ENCODE results near the gene GNS. TPM values are rescaled to one million over a fixed set of nuclear protein-coding genes. Genes with fewer than 3 reads are reported as not detected.

Gene GNS
- total RNA-seq, 2 donors from 2014 or later: 102 to 110 TPM

DNA sequence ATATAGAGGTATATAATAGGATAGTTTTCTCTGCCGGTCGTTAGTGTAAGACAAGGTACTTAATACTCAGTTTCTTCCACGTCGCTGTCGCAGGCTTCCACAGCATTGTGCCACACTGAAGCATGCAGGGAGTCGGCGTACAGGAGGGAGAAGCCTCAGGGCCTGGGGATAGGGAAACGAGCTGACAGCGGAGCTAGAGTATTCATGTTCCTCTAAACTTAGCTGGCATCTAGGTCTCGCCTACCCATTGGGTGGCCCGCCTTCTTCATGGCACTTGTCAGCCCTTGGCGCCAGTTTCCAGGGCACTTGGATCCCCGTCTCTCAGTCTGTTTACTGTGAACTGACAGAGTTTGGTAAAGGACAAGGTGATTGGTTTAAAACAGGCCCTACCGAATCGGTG lies 73.6 kb downstream of the GNS start:
- DNase-seq (no peak), ATAC-seq (no peak)
- intact Hi-C loops (cut with DNase I): no loop called here

DNA sequence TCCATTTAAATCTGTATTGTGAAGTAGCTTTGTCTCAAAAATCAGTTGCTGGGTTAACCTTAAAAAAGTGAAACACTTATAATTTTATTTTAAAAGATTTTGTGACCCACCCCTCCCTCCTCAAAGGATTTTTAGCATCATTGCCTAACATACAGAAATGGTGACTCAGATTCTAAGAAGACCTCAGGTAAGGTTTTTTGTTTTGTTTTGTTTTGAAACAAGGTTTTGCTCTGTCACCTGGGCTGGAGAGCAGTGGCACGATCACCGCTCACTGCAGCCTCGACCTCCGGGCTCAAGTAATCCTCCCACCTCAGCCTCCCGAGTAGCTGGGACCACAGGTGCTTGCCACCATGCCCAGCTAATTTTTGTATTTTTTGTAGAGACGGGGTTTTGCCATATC lies 74.2 kb downstream of the GNS start:
- ATAC-seq (no peak), DNase-seq (no peak)
- intact Hi-C loops (cut with DNase I): no loop called here

DNA sequence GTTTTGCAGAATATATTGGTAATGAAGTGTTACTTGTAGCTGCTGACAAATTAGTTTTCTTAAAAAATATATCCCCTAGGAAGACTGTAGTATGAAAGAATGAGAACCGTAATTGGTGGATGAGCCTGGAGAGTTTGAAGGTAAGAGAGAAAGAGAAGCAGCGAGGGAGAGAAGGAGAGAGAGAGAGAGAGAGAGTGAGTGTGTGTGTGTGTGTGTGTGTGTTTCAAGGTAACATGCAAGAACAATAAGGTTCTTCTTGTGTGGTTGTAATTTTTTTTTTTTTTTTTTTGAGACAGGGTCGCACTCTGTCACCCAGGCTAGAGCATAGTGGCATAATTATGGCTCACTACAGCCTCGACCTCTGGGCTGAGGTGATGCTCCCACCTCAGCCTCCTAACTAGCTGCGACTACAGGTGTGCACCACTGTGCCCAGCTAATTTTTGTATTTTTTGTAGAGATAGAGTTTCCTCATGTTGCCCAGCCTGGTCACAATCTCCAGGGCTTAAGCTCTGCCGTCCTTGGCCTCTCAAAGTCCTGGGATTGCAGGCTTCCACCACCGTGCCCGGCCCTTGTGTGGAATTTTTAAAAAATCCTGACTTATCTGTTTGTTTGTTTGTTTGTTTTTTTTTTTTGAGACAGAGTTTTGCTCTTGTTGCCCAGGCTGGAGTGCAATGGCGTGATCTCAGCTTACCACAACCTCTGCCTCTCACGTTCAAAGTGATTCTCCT lies 75.2 kb downstream of the GNS start:
- intact Hi-C loops (cut with DNase I): no loop called here
- no peak for ATAC-seq
- no peak for DNase-seq

DNA sequence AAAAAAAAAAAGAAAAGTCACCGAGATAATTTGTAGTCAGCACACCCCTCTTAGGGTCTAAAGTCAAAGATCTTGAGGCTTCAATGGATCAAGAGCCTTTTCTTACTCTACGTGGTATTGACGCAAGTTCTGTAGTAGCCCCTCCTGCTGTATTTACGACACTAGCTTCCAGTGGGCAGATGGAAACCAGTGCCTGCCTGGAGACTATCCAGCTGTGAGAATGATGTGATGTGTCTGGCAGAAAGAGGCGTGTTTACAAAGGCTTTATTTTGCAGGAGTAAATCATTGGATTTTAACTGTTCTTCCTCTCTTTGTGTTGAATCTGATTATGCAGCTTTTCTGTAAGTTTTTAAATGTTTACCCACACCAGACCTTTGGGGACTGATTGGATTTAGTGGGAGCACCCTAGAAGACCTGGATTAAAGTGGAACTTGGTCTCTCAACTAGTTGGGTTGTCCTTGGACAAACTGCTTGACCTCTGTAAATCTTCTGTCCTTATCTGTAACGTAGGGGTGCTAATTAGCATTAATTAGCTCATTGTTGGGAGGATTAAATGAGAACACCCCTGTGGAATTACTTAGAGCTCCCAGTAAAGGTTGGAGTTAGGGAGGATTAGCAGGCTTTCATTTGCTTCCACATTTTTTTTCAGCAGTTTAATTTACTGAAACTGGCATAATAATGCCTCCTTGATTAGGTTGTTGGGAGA lies 76.5 kb downstream of the GNS start:
- peak; percentile 78 to 81 for ATAC-seq
- intact Hi-C loops (cut with DNase I): no loop called here
- peak; percentile 67 for DNase-seq

DNA sequence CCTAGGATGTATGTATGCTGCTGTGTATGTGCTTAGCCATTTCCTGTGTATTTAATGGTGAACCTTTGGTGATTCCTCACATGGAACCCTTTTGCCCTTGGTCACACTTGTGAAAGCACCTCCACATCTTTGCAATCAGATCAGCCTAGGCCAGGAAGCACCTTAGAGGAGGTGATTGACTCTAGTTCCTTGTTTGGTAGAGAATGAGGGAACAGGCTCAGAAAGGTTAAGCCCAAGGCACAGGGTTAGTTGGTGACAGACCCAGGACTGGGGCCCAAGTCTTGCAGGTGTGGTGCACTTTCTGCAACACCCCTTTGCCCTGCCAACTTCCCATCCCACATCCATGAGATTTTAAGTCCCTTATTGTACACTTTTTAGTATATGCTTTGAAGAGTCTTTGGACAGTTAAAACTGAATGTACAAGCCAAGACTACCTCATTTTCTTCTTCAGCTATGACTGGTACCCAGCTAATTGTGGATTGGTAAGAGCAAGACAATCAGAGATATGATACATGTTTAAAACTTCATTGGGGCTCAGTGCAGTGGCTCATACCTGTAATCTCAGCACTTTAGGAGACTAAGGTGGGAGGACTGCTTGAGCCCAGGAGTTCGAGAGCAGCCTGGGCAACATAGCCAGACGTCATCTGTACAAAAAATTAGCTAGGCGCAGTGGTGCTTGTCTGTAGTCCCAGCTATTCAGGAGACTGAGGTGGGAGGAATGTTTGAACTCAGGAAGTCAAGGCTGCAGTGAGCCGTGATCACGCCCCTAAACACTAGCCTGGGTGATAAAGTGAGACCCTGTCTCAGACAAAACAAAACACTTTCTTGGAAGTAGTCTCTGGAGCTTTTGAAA lies 77.8 kb downstream of the GNS start:
- intact Hi-C loops (cut with DNase I): no loop called here
- no peak for DNase-seq
- no peak for ATAC-seq

DNA sequence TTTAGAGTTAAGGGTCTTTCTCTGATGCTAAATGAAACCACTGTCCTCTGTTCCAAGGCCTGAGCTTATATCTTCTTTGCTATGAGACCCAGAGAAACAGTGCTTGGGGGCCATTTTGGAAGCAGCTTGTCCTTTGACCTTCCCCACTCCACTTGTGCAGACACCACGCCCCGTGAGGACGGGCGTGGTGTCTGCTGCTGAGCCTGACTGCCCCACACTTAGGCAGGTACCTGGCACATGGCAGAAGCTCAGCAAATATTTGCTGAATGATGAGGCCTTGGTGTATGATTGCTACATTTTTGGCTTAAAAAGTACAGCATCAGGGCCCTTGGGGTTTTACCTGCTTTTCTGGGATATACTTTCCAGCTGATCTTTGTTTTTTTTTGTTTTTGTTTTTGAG lies 79.0 kb downstream of the GNS start:
- DNase-seq (no peak), ATAC-seq (peak in 1 of 2 donors; percentile 56)
- intact Hi-C loops (cut with DNase I): no loop called here

DNA sequence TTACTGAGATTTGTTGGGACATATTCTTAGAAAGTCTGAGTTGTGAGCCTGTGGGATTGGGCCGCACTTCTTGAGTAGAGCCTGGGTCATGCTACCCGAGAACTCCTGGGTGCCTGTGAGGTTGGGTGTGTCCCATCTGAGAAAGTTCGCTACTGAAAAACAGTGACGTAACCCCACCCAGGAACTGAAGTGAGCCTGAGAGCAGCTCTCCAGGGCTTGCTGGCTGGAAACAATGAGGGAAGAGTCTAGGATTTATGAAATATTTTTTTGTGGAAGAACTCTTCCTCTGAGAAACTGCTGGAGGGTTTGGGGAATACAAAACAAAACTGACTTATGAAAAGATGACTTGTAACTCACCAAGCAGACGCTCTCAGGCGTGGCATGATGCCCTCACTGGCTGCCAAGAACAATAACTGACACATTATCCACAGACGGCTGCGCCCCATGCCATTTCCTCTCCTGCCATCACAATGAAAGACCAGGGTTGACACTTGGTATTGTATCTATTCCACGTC lies 79.7 kb downstream of the GNS start:
- intact Hi-C loops (cut with DNase I): loop anchor here in 1 of 2 donors (5.0 kb wide), 2 partner anchors 52 to 67 kb away; partner anchors contain the start of gene RASSF3
- ATAC-seq (peak; percentile 59 to 64), DNase-seq (peak; percentile 84)

DNA sequence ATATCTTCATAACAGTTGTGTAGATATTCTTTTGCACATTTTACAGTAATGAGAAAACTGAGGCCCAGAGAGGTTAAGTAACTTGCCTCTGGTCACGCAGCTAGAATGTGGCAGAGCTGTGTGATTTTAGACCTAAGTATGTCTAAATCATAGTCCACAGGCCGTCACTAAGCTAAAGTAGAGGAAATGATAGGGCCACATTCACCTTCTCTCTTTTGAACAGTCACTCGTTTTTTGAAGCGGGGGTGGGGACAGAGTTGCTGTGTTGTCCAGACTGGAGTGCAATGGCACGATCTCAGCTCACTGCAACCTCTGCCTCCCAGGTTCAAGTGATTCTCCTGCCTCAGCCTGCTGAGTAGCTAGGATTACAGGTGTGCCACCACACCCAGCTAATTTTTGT lies 80.4 kb downstream of the GNS start:
- ATAC-seq (no peak), DNase-seq (no peak)
- intact Hi-C loops (cut with DNase I): loop anchor here in 1 of 2 donors (5.0 kb wide), 2 partner anchors 52 to 67 kb away; partner anchors contain the start of gene RASSF3

DNA sequence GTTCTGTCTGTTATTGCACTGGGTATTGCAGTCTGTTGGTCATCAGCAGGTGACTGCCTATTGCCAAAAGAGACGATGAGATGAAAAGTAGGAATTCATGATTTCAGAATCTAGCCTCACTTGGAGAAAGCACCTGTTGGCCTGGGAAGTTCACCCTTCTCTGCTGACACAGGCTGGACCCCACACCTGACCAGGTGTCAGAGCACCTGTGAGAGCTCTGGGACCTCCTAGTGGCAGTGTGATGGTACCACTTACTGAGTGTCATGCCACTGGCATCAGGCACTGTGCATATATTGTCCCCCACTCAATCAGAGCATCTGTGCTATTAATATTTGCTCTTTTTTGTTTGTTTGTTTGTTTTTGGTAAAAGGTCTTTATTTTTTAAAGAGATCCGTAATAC lies 81.0 kb downstream of the GNS start:
- intact Hi-C loops (cut with DNase I): loop anchor here in 1 of 2 donors (5.0 kb wide), 2 partner anchors 51 to 66 kb away; partner anchors contain the start of gene RASSF3
- ATAC-seq (no peak), DNase-seq (no peak)

DNA sequence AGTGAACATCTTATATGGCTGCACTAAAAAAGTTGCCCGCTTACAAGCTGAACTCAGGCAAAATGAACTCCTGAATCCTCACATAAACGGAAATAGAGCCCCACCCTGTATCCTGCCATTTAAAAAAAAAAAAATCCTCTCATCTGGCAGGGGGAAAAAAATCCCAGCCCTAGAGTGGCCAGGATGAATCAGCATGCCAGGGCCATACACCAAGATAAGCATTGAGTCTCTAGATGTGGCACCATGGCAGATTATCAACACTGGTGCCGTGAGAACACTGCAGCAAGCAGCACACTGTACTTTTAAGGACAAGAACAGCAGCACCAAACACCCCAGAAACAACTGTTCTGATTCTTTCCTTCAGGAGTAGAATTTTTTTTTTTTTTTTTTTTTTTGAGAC lies 83.4 kb downstream of the GNS start:
- DNase-seq (peak; percentile 70), ATAC-seq (peak; percentile 61 to 63)
- intact Hi-C loops (cut with DNase I): loop anchor here in 1 of 2 donors (5.0 kb wide), 2 partner anchors 48 to 63 kb away; partner anchors contain the start of gene RASSF3

DNA sequence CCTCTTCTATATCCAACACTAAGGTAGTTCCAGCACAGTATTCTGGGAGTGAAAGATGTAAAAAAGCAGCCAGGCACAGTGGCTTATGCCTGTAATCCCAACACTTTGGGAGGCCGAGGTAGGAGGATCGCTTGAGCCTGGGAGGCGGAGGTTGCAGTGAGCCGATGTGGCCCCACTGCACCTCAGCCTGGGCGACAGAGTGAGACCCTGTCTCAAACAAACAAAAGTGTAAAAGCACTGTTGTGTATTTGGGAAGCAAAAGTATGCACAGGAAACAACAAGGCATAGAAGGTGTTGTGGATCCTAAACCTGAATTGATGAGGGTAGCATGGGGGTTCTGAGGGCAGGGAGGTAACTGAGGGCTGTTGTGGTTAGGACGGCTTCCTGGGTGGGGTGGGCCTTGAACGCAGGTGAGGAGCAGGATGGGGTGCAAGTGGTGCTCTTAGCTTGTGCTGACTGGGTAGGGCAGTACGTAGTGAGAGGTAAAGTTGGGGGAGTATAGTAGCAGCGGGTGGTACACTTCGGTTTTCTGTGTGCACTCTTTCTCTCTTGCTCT lies 84.8 kb downstream of the GNS start:
- DNase-seq (no peak), ATAC-seq (no peak)
- intact Hi-C loops (cut with DNase I): no loop called here

DNA sequence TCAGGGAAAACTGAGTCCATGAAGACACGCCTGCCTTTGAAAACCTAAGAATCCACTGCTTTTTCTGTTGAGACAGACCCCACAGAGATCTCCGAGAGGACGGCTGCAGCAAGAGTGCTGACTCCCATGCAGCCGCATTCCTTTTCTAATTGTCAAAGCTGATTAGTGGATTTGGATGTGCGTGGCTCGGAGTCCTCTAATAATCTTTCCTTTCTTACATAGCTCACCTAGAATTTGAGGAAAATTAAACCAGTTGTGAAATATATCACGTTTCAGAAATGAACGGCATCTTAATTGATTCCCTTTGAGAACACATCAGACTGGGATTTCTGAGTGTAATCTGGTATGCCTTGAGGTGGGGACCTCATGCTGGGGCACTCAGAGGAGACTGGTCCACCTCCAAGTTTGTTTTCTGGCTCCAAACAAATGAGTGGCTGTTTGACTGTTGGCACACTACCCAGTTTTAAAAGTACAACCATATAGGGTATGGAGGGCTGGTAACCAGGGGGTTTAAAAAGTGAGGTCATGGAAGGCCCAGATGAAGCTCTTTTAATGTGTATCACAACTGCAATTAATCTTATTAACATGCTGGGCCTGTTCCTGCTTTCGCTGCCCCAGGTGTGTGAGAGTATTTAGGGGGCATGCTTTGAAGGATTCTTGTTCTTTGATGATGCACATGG lies 85.6 kb downstream of the GNS start:
- peak; percentile 9 to 20 for ATAC-seq
- DNase-seq: no peak
- intact Hi-C loops (cut with DNase I): no loop called here

DNA sequence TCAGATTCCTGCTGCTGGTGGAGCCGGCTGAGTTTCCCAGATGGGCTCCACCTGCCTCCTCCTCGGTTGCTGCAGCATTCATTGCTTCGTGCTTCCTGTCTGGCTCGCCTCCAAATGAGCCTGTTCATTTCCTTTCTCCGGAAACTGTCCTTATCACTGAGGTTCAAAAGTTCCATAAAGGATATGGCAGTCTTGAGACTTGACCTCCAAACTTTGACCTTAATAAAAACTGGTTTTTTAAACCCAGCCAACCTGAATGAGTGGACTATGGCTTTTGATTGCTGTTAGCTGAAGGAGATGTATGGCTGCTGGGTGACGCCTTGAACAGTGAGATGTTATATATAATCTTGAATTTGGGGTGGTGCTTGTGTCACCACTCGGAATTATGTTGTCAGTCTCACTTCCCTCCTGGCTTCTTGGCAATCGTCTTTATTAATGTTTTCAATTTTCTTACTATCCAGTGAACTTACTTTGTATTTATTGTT lies 86.2 kb downstream of the GNS start:
- intact Hi-C loops (cut with DNase I): no loop called here
- peak; percentile 79 for DNase-seq
- peak in 1 of 2 donors; percentile 6 for ATAC-seq

DNA sequence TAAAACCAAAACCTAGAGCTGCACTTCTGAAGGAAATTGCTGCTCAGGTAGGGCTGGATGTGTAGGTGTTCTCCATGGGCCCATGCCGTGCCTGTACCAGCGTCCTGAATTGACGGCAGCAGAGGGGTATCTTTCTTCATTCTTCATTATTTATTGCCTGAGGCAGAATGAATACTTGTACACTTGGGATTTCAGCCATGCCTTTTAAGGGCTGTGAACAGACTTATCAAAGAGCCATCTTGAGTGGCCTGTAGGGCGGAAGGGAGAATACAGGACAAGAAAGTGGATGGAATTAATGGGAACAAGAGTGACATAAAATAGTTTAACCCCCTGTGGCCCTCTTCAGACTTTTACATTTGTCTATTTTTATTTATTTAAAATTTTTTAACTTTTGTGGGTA lies 87.5 kb downstream of the GNS start:
- intact Hi-C loops (cut with DNase I): no loop called here
- ATAC-seq: no peak
- DNase-seq: no peak

DNA sequence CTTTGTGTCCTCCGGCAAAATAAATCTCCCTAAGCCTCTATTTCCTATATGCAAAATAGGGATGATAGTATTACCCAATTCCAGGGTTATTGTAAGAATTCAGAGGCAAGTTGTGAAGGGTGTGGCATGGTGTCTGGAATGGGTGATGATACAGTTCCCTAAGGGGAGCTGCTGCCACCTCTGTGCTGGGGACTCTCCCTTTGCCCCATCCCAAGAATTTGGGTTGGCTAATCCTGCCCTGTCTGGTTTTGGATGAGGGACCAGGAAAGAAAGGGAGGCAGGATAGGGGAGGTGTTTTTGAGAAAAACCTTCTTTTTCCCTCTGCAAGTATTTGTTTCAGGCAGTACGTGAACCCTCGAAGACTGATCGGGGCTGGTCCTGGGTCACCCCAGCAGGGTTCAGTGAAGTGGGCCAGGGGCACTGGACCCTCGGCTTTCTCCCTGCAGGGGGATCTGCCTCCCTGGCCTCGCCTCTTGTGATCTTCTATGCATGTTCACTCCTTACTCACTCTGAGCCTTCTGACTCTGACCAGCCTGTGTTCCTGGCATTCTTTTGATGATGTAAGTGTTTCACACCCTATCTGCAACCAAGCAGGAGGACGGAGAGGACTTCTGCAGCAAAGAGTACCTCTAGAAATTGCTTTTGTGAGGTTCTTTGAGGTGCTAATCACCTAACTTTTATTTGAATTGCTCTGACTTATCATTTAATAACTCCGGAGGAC lies 88.1 kb downstream of the GNS start:
- DNase-seq (no peak), ATAC-seq (peak in 1 of 2 donors; percentile 66)
- intact Hi-C loops (cut with DNase I): no loop called here

DNA sequence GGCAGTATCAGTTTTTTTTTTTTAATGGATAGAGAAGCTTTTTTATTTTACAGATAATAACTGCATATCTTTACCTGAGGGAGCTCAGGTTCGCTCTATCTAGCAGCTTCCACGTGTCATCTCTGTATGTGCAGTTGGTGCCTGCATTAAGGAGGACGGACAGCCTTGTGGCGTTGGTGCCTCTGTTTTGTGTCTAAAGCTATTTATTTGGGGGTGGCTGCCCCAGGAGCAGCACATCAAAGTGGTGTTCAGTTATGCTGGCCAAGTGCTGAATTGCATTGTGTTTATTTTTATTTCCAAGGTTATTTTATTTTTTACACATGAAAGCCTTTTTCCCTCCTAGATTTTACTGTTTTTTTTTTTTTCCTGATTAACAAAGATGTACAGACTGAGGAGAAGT lies 89.2 kb downstream of the GNS start:
- ATAC-seq: no peak
- no peak for DNase-seq
- intact Hi-C loops (cut with DNase I): no loop called here

DNA sequence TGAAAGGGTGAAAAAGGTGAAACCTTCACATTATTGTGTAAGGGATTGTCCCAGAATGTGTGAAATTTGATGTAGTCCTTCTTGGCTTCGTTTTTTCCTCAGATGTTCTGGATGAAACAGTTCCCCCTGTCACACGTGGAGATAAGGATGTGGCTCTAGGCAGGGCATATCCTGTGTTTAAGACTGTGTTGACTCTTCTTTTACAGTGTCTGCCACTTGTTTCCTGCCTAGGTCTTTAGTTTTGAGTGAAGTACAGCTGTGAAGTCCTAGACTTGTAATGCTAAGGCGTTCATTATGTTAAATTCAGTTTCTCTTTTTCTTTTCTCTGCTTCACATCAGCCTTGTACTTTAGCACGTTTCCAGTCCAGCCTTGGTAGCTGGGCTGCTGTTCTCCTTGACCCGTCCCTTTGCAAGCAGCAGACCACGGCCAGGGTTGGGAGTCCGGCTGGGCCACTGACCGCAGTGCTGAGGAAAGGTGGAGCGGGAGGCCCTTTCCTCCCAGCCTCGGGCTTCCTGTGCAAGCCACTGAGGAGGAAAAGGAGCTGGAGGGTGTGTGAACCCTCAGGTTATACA lies 89.8 kb downstream of the GNS start:
- intact Hi-C loops (cut with DNase I): no loop called here
- ATAC-seq (peak; percentile 20 to 45), DNase-seq (peak; percentile 55)
